ENCODE results near the gene FAM227B.

DNA sequence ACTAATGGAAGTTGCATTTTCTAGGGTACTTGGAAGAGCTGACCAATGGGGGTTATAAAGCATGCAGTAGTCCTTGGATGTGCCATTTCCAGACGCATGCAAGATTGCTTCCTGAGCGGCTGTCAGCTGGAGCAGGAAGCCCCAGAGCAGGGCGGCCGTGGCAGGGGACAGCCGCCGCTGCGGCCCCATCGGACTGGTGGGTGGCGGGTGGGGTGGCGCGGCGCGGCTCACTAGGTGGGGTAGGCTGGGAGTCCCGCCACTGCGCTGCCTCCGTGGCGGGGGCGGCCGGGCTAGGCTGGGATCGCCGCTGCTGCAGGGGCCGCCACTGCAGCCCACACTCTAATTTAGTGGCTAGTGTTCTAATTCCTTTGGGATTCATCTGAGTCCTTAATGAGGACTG, 254.1 kb downstream of the FAM227B start:
- TF ChIP-seq GATA2 (IDR thresholded peaks at IDR 0.05; ENCODE audit: low read depth, low read length): no peak
- TF ChIP-seq GATA3 (IDR thresholded peaks at IDR 0.05; ENCODE audit: low read depth, low read length): no peak

Measured in SH-SY5Y (cell line).